ENCODE data around the gene CDH23.
A peak's percentile ranks its signal among the peaks of the same experiment; 100 is the strongest.

CDH23 gene

GRCh38 chr10:71776481-71776925, 379.8 kb downstream of the CDH23 start:
- TF ChIP-seq CTCF (IDR thresholded peaks at IDR 0.05), result no peak
- Histone ChIP-seq H3K27ac (peak overlapping the region; percentile 99), H3K27me3 (no peaks in the 10 kb centered on the region), H3K4me3 (ENCODE audit: low read depth in 1 of 2, low read length in 1 of 2) (peak overlapping the region; percentile 99 to 100), H3K9me3 (no peaks in the 10 kb centered on the region), H3K36me3 (peaks cover 15% of the 10 kb centered on the region), H3K4me1 (ENCODE audit: control insufficient read depth in 1 of 2, insufficient read depth in 1 of 2, low read depth in 1 of 2, low read length in 1 of 2) (peaks cover 84 to 86% of the 10 kb centered on the region in 2 experiments)

- H3K4me3 ChIP-seq (ENCODE audit: low read depth in 1 of 2, low read length in 1 of 2), result peak overlapping the region in 1 of 2 experiments; percentile 7
- H3K9me3 ChIP-seq, result no peaks in the 10 kb centered on the region
- peak overlapping the region; percentile 99 for H3K27ac ChIP-seq
- H3K4me1 ChIP-seq (ENCODE audit: control insufficient read depth in 1 of 2, insufficient read depth in 1 of 2, low read depth in 1 of 2, low read length in 1 of 2), result peaks cover 84 to 89% of the 10 kb centered on the region in 2 experiments
- H3K27me3 ChIP-seq, result no peaks in the 10 kb centered on the region
- peaks cover 7% of the 10 kb centered on the region for H3K36me3 ChIP-seq
- TF ChIP-seq CTCF (IDR thresholded peaks at IDR 0.05), result no peak
Measured at GRCh38 chr10:71777213-71777985, 380.7 kb downstream of the CDH23 start.

GRCh38 chr10:71778071-71778825, 381.5 kb downstream of the CDH23 start:
- peak overlapping the region; percentile 99 for H3K27ac ChIP-seq
- no peak for TF ChIP-seq CTCF (IDR thresholded peaks at IDR 0.05)
- H3K36me3 ChIP-seq, result peaks cover 4% of the 10 kb centered on the region
- H3K4me1 ChIP-seq (ENCODE audit: control insufficient read depth in 1 of 2, insufficient read depth in 1 of 2, low read depth in 1 of 2, low read length in 1 of 2), result peaks cover 93 to 95% of the 10 kb centered on the region in 2 experiments
- H3K27me3 ChIP-seq, result no peaks in the 10 kb centered on the region
- H3K4me3 ChIP-seq (ENCODE audit: low read depth in 1 of 2, low read length in 1 of 2), result peak overlapping the region in 1 of 2 experiments; percentile 7
- no peaks in the 10 kb centered on the region for H3K9me3 ChIP-seq

- H3K27me3 ChIP-seq, result no peaks in the 10 kb centered on the region
- peaks cover 87 to 93% of the 10 kb centered on the region in 2 experiments for H3K4me1 ChIP-seq (ENCODE audit: control insufficient read depth in 1 of 2, insufficient read depth in 1 of 2, low read depth in 1 of 2, low read length in 1 of 2)
- no peaks in the 10 kb centered on the region for H3K36me3 ChIP-seq
- H3K27ac ChIP-seq, result peak overlapping the region; percentile 99
- TF ChIP-seq CTCF (IDR thresholded peaks at IDR 0.05), result no peak
- no peaks in the 10 kb centered on the region for H3K9me3 ChIP-seq
- H3K4me3 ChIP-seq (ENCODE audit: low read depth in 1 of 2, low read length in 1 of 2), result no peak overlapping the region
Measured at GRCh38 chr10:71779641-71780040, 382.9 kb downstream of the CDH23 start.

GRCh38 chr10:71780156-71780555, 383.4 kb downstream of the CDH23 start:
- no peak for TF ChIP-seq CTCF (IDR thresholded peaks at IDR 0.05)
- Histone ChIP-seq H3K4me3 (ENCODE audit: low read depth in 1 of 2, low read length in 1 of 2) (no peak overlapping the region), H3K4me1 (ENCODE audit: control insufficient read depth in 1 of 2, insufficient read depth in 1 of 2, low read depth in 1 of 2, low read length in 1 of 2) (peaks cover 82 to 88% of the 10 kb centered on the region in 2 experiments), H3K9me3 (no peaks in the 10 kb centered on the region), H3K36me3 (no peaks in the 10 kb centered on the region), H3K27ac (peak overlapping the region; percentile 99), H3K27me3 (no peaks in the 10 kb centered on the region)

Measured in neutrophil (primary cell).